ENCODE measurements around the gene BID.

GRCh38 chr22:17787716-17788330, 13.6 kb upstream of the BID start:
- TF ChIP-seq GATA2 (IDR thresholded peaks at IDR 0.05; ENCODE audit: low read depth, low read length) = no peak
- no peak for TF ChIP-seq GATA3 (IDR thresholded peaks at IDR 0.05; ENCODE audit: low read depth, low read length)
